Activated naive CD4-positive, alpha-beta T cell treated with anti-CD3 and anti-CD28 coated beads, Interleukin-2, amount 50 U/mL, for 72 hours (primary cell): ENCODE data around the gene SLC7A5. TPM values are rescaled to one million over a fixed set of nuclear protein-coding genes. Genes with fewer than 3 reads are reported as not detected.
"Not testable (repeated sequence)": the region's sequence is repeated elsewhere in the genome, so short reads cannot be mapped to it uniquely, and the experiment has no call there.

Experiments
- ATAC-seq, 2 donors: fragments of 150-1000 bp; cut with Tn5 transposase; 2 replicates each; pipeline ENCODE4 v1.10.0; 2021; ENCODE audit warnings: mild to moderate bottlenecking in 2 of 2, moderate library complexity in 2 of 2
- DNase-seq, 2 donors: peaks; one replicate each; pipeline ENCODE4 v3.0.0; 2021 to 2022; ENCODE audit warnings: low spot score in 2 of 2
- H3K27ac Mint-ChIP-seq, 2 donors: one replicate each; pipeline ENCODE4 v1.8.0; 2022; ENCODE audit warnings: mild to moderate bottlenecking in 2 of 2, mixed read lengths in 2 of 2
- H3K36me3 Mint-ChIP-seq, 2 donors: one replicate each; pipeline ENCODE4 v1.8.0; 2022; ENCODE audit warnings: mixed read lengths in 2 of 2
- H3K9me3 Mint-ChIP-seq, 2 donors: one replicate each; pipeline ENCODE4 v1.8.0; 2022; ENCODE audit warnings: mixed read lengths in 2 of 2
- total RNA-seq, 2 donors: library from RNA; stranded (reverse); gene quantifications; one replicate each; pipeline ENCODE4 v1.2.3, GENCODE V29; 2022

Gene SLC7A5
- total RNA-seq = 100 to 1,000 TPM; 112 to 197 TPM

- not testable (repeated sequence) for H3K9me3 Mint-ChIP-seq
- Mint-ChIP-seq H3K27ac (peak within 1 kb of the TSS; percentile 99 to 100), H3K36me3 (peaks cover 43 to 45% of the 10 kb centered on the region in 2 donors)
- DNase-seq (peak; percentile 90 to 95), ATAC-seq (peak; percentile 54 to 67)
Measured at GRCh38 chr16:87869061-87869878, at the start of gene SLC7A5. TSS of gene SLC7A5 (minus strand) at chr16:87869507. CDS start at chr16:87869422, 85 bp downstream.

DNA sequence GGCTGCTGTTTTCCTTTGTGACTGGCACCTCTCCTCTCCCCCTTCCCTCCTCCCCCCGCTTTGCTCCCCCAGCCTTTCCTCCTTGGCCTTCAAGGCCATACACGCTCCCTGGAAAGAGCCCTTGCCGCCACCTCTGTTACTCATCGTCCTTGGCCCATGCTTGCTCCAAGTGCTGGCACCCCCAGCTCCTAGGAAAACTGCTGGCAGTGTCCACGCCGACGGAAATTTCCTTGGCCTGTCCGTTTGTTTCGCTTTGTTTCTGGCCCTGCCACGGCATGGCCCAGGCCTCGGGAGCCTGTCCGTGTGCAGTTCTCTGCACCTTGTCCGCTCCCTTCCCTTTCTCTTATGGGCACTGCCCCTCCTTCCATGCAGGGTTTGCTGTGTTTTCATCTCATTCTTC, 49.0 kb upstream of the SLC7A5 start:
- ATAC-seq (no peak), DNase-seq (no peak)
- H3K9me3 Mint-ChIP-seq = no peaks in the 10 kb centered on the region
- no peaks in the 10 kb centered on the region for H3K36me3 Mint-ChIP-seq
- no peak overlapping the region for H3K27ac Mint-ChIP-seq

- no peaks in the 10 kb centered on the region for H3K9me3 Mint-ChIP-seq
- no peaks in the 10 kb centered on the region for H3K36me3 Mint-ChIP-seq
- H3K27ac Mint-ChIP-seq = no peak overlapping the region
- ATAC-seq (no peak), DNase-seq (no peak)
Measured at GRCh38 chr16:87917503-87917902, 48.2 kb upstream of the SLC7A5 start.

- ATAC-seq = no peak
- H3K9me3 Mint-ChIP-seq = no peaks in the 10 kb centered on the region
- H3K36me3 Mint-ChIP-seq = no peaks in the 10 kb centered on the region
- no peak for DNase-seq
- H3K27ac Mint-ChIP-seq = no peak overlapping the region
Measured at GRCh38 chr16:87914812-87915211, 45.5 kb upstream of the SLC7A5 start.

DNA sequence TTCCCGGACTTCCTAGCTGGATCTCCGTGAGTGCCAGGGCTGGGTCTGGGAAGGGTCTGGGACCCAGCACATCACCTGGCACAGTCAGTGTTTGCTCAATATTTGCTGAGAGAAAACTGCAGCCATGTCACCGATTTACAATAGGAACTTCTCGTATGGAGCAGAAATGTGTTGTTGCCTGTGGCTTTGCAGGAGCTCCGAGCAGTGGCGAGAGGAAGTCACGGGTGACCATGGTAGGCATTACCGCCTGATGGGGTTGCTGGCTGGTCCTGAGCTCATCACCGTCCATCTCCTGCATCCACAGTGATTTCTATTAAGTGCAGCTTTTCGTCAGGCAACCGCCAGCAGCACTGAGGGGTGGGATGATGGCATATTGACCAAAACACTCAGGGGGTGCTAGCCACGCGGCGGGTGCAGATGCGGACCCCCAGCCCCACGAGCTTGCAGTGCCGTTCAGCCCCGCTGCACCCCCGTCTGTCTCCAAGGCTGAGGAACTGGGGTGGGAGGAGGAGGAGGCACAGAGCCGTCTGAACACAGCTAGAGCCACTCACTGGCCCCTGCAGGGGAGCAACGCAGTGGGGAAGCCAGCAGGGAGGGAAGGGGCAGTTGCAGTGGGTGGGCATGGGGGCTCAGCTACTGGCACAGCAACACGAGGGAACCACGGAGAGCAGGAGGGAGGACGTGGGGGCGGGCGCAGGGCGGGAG, 44.9 kb upstream of the SLC7A5 start:
- H3K27ac Mint-ChIP-seq, DNase-seq, H3K36me3 Mint-ChIP-seq, H3K9me3 Mint-ChIP-seq, ATAC-seq: not testable (repeated sequence)

- DNase-seq, H3K36me3 Mint-ChIP-seq, H3K27ac Mint-ChIP-seq, ATAC-seq, H3K9me3 Mint-ChIP-seq: not testable (repeated sequence)
Measured at GRCh38 chr16:87912691-87913090, 43.4 kb upstream of the SLC7A5 start.

DNA sequence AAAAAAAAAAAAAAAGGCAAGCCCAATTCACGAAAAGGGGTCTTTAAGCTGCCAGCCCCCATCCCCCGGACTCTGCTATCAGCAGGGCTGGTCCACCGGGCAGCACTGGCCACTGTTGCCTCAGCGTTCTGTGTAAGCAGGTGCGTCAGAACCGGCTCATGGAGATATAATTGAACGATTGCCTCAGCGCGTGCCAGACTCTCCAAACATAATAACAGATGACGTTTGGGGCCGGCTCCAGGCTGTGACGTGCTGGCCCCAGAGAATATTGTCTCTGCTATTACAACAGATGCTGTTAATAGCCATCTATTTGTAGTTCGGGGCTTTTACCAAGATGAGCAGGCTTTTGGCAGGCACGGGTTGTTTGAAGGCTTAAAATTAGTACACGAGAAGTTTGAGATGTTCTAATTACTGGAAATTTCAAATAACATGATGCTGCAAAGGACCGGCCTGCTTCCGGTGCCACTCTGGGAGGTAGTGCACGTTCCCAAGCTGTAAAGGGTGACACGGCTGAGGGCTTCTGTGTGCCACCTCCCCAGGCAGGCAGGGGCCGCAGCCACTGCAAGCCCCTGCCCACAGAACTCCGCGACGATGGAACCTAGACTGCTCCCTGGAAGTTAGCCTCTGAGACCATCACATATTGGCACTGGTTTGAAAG, 41.9 kb upstream of the SLC7A5 start:
- H3K9me3 Mint-ChIP-seq, H3K27ac Mint-ChIP-seq, H3K36me3 Mint-ChIP-seq, ATAC-seq, DNase-seq: not testable (repeated sequence)

DNA sequence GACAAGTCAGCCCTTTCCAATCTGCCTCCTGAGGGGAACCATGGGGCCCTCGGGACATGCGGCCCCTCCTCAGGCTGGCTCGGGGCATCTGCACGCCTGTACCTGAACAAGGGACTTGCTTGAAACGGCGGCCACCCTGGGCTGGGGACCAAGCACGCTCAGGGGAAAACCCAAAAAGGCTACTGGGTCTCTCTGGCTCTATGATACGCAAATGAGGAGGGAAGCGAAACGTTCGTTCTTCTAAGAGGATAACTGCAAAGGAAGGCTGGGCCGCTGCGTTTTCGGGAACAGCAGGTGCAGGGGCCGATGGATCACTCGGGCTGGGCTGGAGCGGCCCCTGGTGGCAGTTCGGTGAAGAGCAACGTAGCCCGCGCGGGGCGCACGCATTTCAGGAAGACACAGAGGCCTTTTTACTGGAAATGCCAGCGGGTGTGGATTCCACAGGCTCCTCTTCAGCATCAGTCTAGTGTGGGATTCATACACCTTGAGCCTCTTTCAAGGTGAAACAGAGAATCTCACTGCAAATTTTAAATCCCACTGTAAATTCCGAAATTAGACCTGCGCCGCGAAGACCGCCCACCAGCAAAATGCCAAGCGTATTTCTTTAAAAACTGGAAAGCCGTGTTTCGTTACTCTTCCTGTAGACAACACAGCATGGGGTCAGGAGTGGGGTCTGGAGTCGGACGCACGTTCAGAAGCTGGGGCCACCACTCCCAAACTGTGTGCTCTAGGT, 40.1 kb upstream of the SLC7A5 start:
- ATAC-seq = peak; percentile 91 to 97
- H3K27ac Mint-ChIP-seq = peak overlapping the region; percentile 82 to 90
- DNase-seq = peak; percentile 89 to 96
- H3K9me3 Mint-ChIP-seq, H3K36me3 Mint-ChIP-seq: not testable (repeated sequence)

GRCh38 chr16:87908101-87908500, 38.8 kb upstream of the SLC7A5 start:
- H3K27ac Mint-ChIP-seq, H3K36me3 Mint-ChIP-seq, ATAC-seq, H3K9me3 Mint-ChIP-seq, DNase-seq: not testable (repeated sequence)

- H3K36me3 Mint-ChIP-seq, ATAC-seq, H3K9me3 Mint-ChIP-seq, DNase-seq, H3K27ac Mint-ChIP-seq: not testable (repeated sequence)
Measured at GRCh38 chr16:87905521-87905920, 36.2 kb upstream of the SLC7A5 start.

DNA sequence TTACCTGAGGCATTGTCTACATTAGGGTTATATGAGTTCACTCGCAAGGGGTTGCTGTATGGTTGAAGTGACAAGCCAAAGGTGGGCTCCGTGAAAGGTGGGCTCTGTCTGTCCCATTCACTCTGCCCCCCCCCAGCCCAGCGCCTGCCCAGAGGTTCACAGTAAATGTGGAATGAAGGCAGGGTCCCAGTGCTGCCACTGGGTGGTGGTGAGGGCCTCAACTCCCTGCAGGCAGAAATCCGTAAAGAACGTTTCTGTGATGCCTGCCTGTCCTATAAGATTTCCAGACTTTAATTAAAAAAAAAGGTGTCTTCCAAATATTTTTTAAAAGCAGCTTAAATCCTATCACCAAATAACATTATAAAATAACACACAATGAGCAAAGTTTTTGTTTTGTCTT, 35.7 kb upstream of the SLC7A5 start:
- not testable (repeated sequence) for H3K36me3 Mint-ChIP-seq, DNase-seq, ATAC-seq, H3K9me3 Mint-ChIP-seq, H3K27ac Mint-ChIP-seq

DNA sequence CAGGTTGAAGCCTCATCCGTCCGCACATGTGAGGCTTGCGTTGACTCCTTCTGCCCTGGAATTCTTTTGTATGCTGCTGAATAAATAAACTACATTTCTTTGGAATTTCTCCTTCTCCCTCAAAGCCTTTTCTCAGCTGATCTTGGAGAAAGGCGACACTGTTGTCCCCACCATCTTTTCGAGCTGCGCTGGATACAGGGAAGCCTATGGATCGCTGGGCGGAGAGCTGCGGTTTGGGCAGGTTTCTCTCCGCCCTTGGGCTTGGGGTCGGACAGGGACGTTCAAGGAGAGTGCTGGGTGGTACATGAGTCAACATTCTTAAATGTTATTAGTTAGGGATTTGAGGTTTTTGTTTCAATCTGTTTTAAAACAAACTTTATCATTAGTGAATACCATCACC, 31.2 kb upstream of the SLC7A5 start:
- DNase-seq, H3K9me3 Mint-ChIP-seq, H3K27ac Mint-ChIP-seq, ATAC-seq, H3K36me3 Mint-ChIP-seq: not testable (repeated sequence)

GRCh38 chr16:87897521-87898505, 28.5 kb upstream of the SLC7A5 start:
- no peaks in the 10 kb centered on the region for H3K9me3 Mint-ChIP-seq
- ATAC-seq (peak; percentile 53 to 61), DNase-seq (peak; percentile 58 to 83)
- peak overlapping the region; percentile 94 to 99 for H3K27ac Mint-ChIP-seq
- H3K36me3 Mint-ChIP-seq = no peaks in the 10 kb centered on the region

DNA sequence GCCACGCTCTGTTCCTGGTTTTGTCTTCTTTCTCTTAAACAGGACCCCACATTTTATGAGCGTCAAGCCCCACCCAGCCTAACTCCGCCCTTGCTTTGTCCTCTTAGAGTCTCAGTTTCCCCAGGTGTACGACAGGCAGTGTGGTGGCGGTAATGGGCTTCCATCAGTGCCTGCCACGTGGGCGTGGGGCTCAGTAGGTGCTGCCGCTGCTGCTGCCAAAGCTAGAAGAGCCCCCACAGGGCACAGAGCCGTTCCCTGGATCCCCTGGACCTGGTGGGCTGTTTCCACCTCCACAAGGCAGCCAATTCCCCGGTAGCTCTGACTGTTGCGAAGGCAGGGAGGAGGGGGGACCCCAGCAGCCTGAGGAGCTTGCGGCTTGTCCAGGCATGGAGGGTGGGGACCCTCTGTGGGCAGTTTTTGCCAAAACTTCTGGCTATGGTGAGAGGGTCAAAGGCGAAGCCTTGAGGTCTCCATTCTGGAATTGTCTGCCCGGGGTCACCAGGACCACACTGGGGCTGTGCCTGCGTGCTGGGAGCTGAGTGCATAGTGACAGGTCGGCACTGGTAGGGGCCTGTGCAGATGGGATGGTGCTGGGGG, 27.7 kb upstream of the SLC7A5 start:
- H3K36me3 Mint-ChIP-seq, DNase-seq, H3K9me3 Mint-ChIP-seq, ATAC-seq: not testable (repeated sequence)
- H3K27ac Mint-ChIP-seq = peak overlapping the region; percentile 94 to 99

DNA sequence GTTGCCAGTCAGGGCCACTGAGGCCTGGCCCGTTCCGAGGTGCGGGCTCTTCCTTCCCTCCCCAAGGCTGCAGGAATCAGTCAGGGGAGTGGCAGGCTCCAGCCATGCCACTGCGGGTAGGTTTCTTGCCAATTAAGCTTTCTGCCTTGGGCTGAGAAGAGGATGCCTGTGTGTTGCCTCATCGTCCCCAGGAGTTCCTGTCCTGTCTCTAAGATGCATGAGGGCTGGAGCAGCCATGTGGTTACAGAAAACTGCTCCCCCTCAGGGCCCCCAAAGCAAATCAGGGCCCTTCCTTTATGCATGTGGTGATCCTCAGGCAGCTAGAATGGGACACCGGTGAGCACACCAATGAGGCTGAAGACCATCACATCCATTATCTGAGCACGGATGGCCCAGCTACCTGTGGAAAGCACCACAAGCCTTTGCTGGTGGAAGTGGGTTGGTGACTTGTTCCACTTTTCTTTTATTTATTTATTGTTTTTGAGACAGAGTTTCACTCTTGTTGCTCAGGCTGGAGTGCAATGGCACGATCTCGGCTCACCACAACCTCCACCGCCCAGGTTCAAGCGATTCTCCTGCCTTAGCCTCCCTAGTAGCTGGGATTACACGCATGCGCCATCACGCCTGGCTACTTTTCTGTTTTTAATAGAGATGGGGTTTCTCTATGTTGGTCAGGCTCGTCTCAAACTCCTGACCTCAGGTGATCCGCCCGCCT, 27.0 kb upstream of the SLC7A5 start:
- not testable (repeated sequence) for H3K36me3 Mint-ChIP-seq, H3K9me3 Mint-ChIP-seq, ATAC-seq, DNase-seq
- peak overlapping the region; percentile 94 to 99 for H3K27ac Mint-ChIP-seq
